SH-SY5Y (cell line): ENCODE data around the gene VOPP1.

Source experiments
- GATA2 ChIP-seq: IDR thresholded peaks from 2 replicates; pipeline ENCODE4 v1.6.1; 2011; ENCODE audit warnings: mild to moderate bottlenecking, low read depth, low read length
- GATA3 ChIP-seq: IDR thresholded peaks from 2 replicates; pipeline ENCODE4 v1.6.1; 2011; ENCODE audit warnings: low read depth, mild to moderate bottlenecking, low read length, moderate library complexity

DNA sequence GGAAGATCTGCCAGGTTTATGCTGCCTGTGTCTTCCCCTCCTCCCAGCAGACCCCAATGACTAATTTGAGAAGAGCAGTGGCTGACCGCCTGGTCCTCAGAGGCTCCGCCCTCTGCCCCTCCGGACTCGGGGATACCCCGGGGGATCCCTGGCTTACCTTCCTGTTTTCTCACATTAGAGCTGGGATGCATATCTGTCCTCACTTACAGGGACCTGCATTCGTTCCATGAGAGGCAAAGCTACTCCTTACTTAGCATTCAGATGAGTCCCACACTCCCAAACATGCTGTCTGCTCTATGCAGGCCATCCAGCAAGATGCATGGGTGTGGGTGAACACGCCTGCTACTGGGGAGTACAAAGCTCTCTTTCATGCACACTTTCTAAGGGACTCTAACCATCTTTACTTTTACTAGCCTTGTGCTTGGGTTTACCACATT is 24.0 kb downstream of the VOPP1 start:
- TF ChIP-seq GATA2 (no peak), GATA3 (no peak)
